Measurements from ENCODE around the gene JADE2.

The JADE2 gene

GRCh38 chr5:134579284-134579771 lies 53.9 kb downstream of the JADE2 start:
- Mint-ChIP-seq H3K4me1 (ENCODE audit: low read depth) (peaks cover 5% of the 10 kb centered on the region), H3K27ac (no peak overlapping the region), H3K36me3 (ENCODE audit: low read depth) (peaks cover 35% of the 10 kb centered on the region), H3K9me3 (no peaks in the 10 kb centered on the region), H3K27me3 (ENCODE audit: low read depth) (no peaks in the 10 kb centered on the region), H3K4me3 (no peak overlapping the region)
- DNase-seq (ENCODE audit: low spot score) = no peak

- no peak for DNase-seq (ENCODE audit: low spot score)
- H3K27ac Mint-ChIP-seq = no peak overlapping the region
- H3K4me1 Mint-ChIP-seq (ENCODE audit: low read depth) = peaks cover 5% of the 10 kb centered on the region
- H3K27me3 Mint-ChIP-seq (ENCODE audit: low read depth) = no peaks in the 10 kb centered on the region
- H3K36me3 Mint-ChIP-seq (ENCODE audit: low read depth) = peaks cover 35% of the 10 kb centered on the region
- H3K4me3 Mint-ChIP-seq = no peak overlapping the region
- H3K9me3 Mint-ChIP-seq = no peaks in the 10 kb centered on the region
Observed at GRCh38 chr5:134580001-134580460, 54.6 kb downstream of the JADE2 start.

GRCh38 chr5:134581241-134581981 lies 55.9 kb downstream of the JADE2 start:
- DNase-seq (ENCODE audit: low spot score) = no peak
- H3K4me1 Mint-ChIP-seq (ENCODE audit: low read depth) = peaks cover 5% of the 10 kb centered on the region
- H3K4me3 Mint-ChIP-seq = no peak overlapping the region
- H3K27me3 Mint-ChIP-seq (ENCODE audit: low read depth) = no peaks in the 10 kb centered on the region
- H3K9me3 Mint-ChIP-seq = no peaks in the 10 kb centered on the region
- H3K27ac Mint-ChIP-seq = no peak overlapping the region
- H3K36me3 Mint-ChIP-seq (ENCODE audit: low read depth) = peaks cover 33% of the 10 kb centered on the region

GRCh38 chr5:134582281-134582680 lies 56.8 kb downstream of the JADE2 start:
- no peak for DNase-seq (ENCODE audit: low spot score)
- Mint-ChIP-seq H3K36me3 (ENCODE audit: low read depth) (peaks cover 26% of the 10 kb centered on the region), H3K9me3 (no peaks in the 10 kb centered on the region), H3K27me3 (ENCODE audit: low read depth) (no peaks in the 10 kb centered on the region), H3K27ac (no peak overlapping the region), H3K4me1 (ENCODE audit: low read depth) (peaks cover 12% of the 10 kb centered on the region), H3K4me3 (no peak overlapping the region)

GRCh38 chr5:134582941-134583340 lies 57.5 kb downstream of the JADE2 start:
- Mint-ChIP-seq H3K27me3 (ENCODE audit: low read depth) (no peaks in the 10 kb centered on the region), H3K27ac (no peak overlapping the region), H3K9me3 (no peaks in the 10 kb centered on the region), H3K36me3 (ENCODE audit: low read depth) (peaks cover 21% of the 10 kb centered on the region), H3K4me1 (ENCODE audit: low read depth) (peaks cover 9% of the 10 kb centered on the region), H3K4me3 (no peak overlapping the region)
- no peak for DNase-seq (ENCODE audit: low spot score)

GRCh38 chr5:134583766-134584165 lies 58.3 kb downstream of the JADE2 start:
- no peak overlapping the region for H3K27ac Mint-ChIP-seq

GRCh38 chr5:134584662-134585061 lies 59.2 kb downstream of the JADE2 start:
- Mint-ChIP-seq H3K4me1 (ENCODE audit: low read depth) (peaks cover 7% of the 10 kb centered on the region), H3K27me3 (ENCODE audit: low read depth) (no peaks in the 10 kb centered on the region), H3K36me3 (ENCODE audit: low read depth) (peaks cover 7% of the 10 kb centered on the region), H3K27ac (no peak overlapping the region), H3K9me3 (no peaks in the 10 kb centered on the region), H3K4me3 (no peak overlapping the region)
- DNase-seq (ENCODE audit: low spot score) = no peak

More at GRCh38 chr5:134583766-134584165, 58.3 kb downstream of the JADE2 start:
- H3K27me3 Mint-ChIP-seq (ENCODE audit: low read depth) = no peaks in the 10 kb centered on the region
- H3K36me3 Mint-ChIP-seq (ENCODE audit: low read depth) = peaks cover 14% of the 10 kb centered on the region
- no peaks in the 10 kb centered on the region for H3K9me3 Mint-ChIP-seq
- no peak overlapping the region for H3K4me3 Mint-ChIP-seq
- DNase-seq (ENCODE audit: low spot score) = no peak
- H3K4me1 Mint-ChIP-seq (ENCODE audit: low read depth) = peaks cover 7% of the 10 kb centered on the region

- Mint-ChIP-seq H3K4me1 (ENCODE audit: low read depth) (peaks cover 7% of the 10 kb centered on the region), H3K27ac (no peak overlapping the region), H3K9me3 (no peaks in the 10 kb centered on the region), H3K4me3 (no peak overlapping the region), H3K27me3 (ENCODE audit: low read depth) (no peaks in the 10 kb centered on the region), H3K36me3 (ENCODE audit: low read depth) (no peaks in the 10 kb centered on the region)
- no peak for DNase-seq (ENCODE audit: low spot score)
Observed at GRCh38 chr5:134585966-134586365, 60.5 kb downstream of the JADE2 start.

- Mint-ChIP-seq H3K27me3 (ENCODE audit: low read depth) (no peaks in the 10 kb centered on the region), H3K4me1 (ENCODE audit: low read depth) (peaks cover 11% of the 10 kb centered on the region), H3K27ac (no peak overlapping the region), H3K9me3 (no peaks in the 10 kb centered on the region), H3K36me3 (ENCODE audit: low read depth) (no peaks in the 10 kb centered on the region), H3K4me3 (no peak overlapping the region)
- DNase-seq (ENCODE audit: low spot score) = peak; percentile 76
Observed at GRCh38 chr5:134586866-134587524, 61.5 kb downstream of the JADE2 start.

GRCh38 chr5:134590992-134591659 lies 65.7 kb downstream of the JADE2 start:
- H3K27me3 Mint-ChIP-seq (ENCODE audit: low read depth) = no peaks in the 10 kb centered on the region
- H3K4me3 Mint-ChIP-seq = no peak overlapping the region
- no peaks in the 10 kb centered on the region for H3K36me3 Mint-ChIP-seq (ENCODE audit: low read depth)
- peak; percentile 29 for DNase-seq (ENCODE audit: low spot score)
- H3K9me3 Mint-ChIP-seq = no peaks in the 10 kb centered on the region
- H3K4me1 Mint-ChIP-seq (ENCODE audit: low read depth) = peaks cover 27% of the 10 kb centered on the region
- H3K27ac Mint-ChIP-seq = no peak overlapping the region

- no peak overlapping the region for H3K4me3 Mint-ChIP-seq
- no peaks in the 10 kb centered on the region for H3K36me3 Mint-ChIP-seq (ENCODE audit: low read depth)
- no peak for DNase-seq (ENCODE audit: low spot score)
- H3K4me1 Mint-ChIP-seq (ENCODE audit: low read depth) = peaks cover 20% of the 10 kb centered on the region
- H3K27me3 Mint-ChIP-seq (ENCODE audit: low read depth) = no peaks in the 10 kb centered on the region
- H3K9me3 Mint-ChIP-seq = no peaks in the 10 kb centered on the region
- H3K27ac Mint-ChIP-seq = no peak overlapping the region
Observed at GRCh38 chr5:134592141-134592746, 66.8 kb downstream of the JADE2 start.

- DNase-seq (ENCODE audit: low spot score) = no peak
- Mint-ChIP-seq H3K9me3 (no peaks in the 10 kb centered on the region), H3K27ac (no peak overlapping the region)
Observed at GRCh38 chr5:134594336-134594735, 68.9 kb downstream of the JADE2 start.

GRCh38 chr5:134594797-134595457 lies 69.5 kb downstream of the JADE2 start:
- DNase-seq (ENCODE audit: low spot score) = no peak
- H3K4me3 Mint-ChIP-seq = no peak overlapping the region
- no peaks in the 10 kb centered on the region for H3K36me3 Mint-ChIP-seq (ENCODE audit: low read depth)
- peak overlapping the region; percentile 53 for H3K27ac Mint-ChIP-seq
- H3K27me3 Mint-ChIP-seq (ENCODE audit: low read depth) = no peaks in the 10 kb centered on the region
- no peaks in the 10 kb centered on the region for H3K9me3 Mint-ChIP-seq
- peaks cover 20% of the 10 kb centered on the region for H3K4me1 Mint-ChIP-seq (ENCODE audit: low read depth)

More at GRCh38 chr5:134594336-134594735, 68.9 kb downstream of the JADE2 start:
- H3K4me3 Mint-ChIP-seq = no peak overlapping the region
- H3K27me3 Mint-ChIP-seq (ENCODE audit: low read depth) = no peaks in the 10 kb centered on the region
- H3K4me1 Mint-ChIP-seq (ENCODE audit: low read depth) = peaks cover 20% of the 10 kb centered on the region
- no peaks in the 10 kb centered on the region for H3K36me3 Mint-ChIP-seq (ENCODE audit: low read depth)

Measured in T-helper 2 cell treated with Interferon-gamma antibody and Interleukin-4, amounts not matched to agents 5 μg/mL and 100 μg/mL, for 36 hours (primary cell).